IMR-90 (cell line): ENCODE data around the gene PPP2R2D. TPM values are rescaled to one million over a fixed set of nuclear protein-coding genes. Genes with fewer than 3 reads are reported as not detected.

Experiments
- ATAC-seq: fragments of 200-7000 bp; cut with Tn5 transposase; 2 replicates; pipeline ENCODE4 v1.9.1; 2020; ENCODE audit warnings: low read depth, mild to moderate bottlenecking, moderate library complexity
- BruUV-seq: library from RNA; stranded (reverse); fragments of 400-500 nt; replicated peaks from 2 replicates; lab custom pipeline; 2021; lab: Mats Ljungman, UMichigan
- CTCF ChIA-PET: fragments of 300-600 bp; formaldehyde crosslinking; extraction: SDS; loops from one replicate; lab custom pipeline; 2021; ENCODE audit warnings: antibody characterized with exemption; lab: Yijun Ruan, JAX
- POLR2A ChIA-PET: fragments of 300-600 bp; sonication (Branson Sonifier 250); formaldehyde crosslinking; loops from one replicate; lab custom pipeline; 2022; ENCODE audit warnings: antibody characterized with exemption; ENCODE audit not compliant: unreplicated experiment; lab: Charles Lee
- DNase-seq: peaks from one replicate; pipeline ENCODE4 v3.0.0; 2013
- H2AFZ ChIP-seq: replicated peaks from 2 replicates; pipeline ENCODE3; 2013; ENCODE audit warnings: low read length, mild to moderate bottlenecking; ENCODE audit not compliant: poor library complexity
- H2AK5ac ChIP-seq: 2 replicates; pipeline ENCODE4 v1.6.1; 2013; ENCODE audit warnings: low read depth, low read length, inconsistent platforms
- H2AK9ac ChIP-seq: replicated peaks from 2 replicates; pipeline ENCODE3; 2013; ENCODE audit warnings: mild to moderate bottlenecking, low read depth, low read length, moderate library complexity; ENCODE audit not compliant: poor library complexity
- H2BK120ac ChIP-seq: 2 replicates; pipeline ENCODE4 v1.6.1; 2013; ENCODE audit warnings: low read depth, low read length, inconsistent platforms
- H2BK15ac ChIP-seq: 3 replicates; pipeline ENCODE4 v1.6.1; 2013; ENCODE audit warnings: low read depth, low read length, inconsistent platforms
- H2BK20ac ChIP-seq: 2 replicates; pipeline ENCODE4 v1.6.1; 2013; ENCODE audit warnings: low read depth, mild to moderate bottlenecking, inconsistent platforms, low read length, moderate library complexity
- H2BK5ac ChIP-seq: 2 replicates; pipeline ENCODE4 v1.6.1; 2013; ENCODE audit warnings: mild to moderate bottlenecking, low read depth, low read length, inconsistent platforms; ENCODE audit not compliant: poor library complexity, severe bottlenecking
- H3K14ac ChIP-seq: replicated peaks from 2 replicates; pipeline ENCODE4 v1.6.1; 2013; ENCODE audit warnings: low read depth, low read length, inconsistent platforms
- H3K18ac ChIP-seq: 2 replicates; pipeline ENCODE4 v1.6.1; 2013; ENCODE audit warnings: low read depth, low read length, control low read depth
- H3K23ac ChIP-seq: 2 replicates; pipeline ENCODE4 v1.6.1; 2013; ENCODE audit warnings: low read depth, low read length, inconsistent platforms
- H3K27ac ChIP-seq: 2 replicates; pipeline ENCODE4 v1.5.1; 2013; ENCODE audit warnings: mild to moderate bottlenecking, control low read depth, low read length; ENCODE audit not compliant: insufficient read depth
- H3K27me3 ChIP-seq: 2 replicates; pipeline ENCODE4 v1.6.1; 2013; ENCODE audit warnings: low read length; ENCODE audit not compliant: control insufficient read depth, insufficient read depth
- H3K36me3 ChIP-seq: 2 replicates; pipeline ENCODE4 v1.6.1; 2013; ENCODE audit warnings: low read length, mixed read lengths; ENCODE audit not compliant: control insufficient read depth, insufficient read depth
- H3K4ac ChIP-seq: 2 replicates; pipeline ENCODE4 v1.6.1; 2013; ENCODE audit warnings: low read depth, low read length, inconsistent platforms
- H3K4me1 ChIP-seq: 2 replicates; pipeline ENCODE4 v1.6.1; 2013; ENCODE audit warnings: low read length, mixed read lengths; ENCODE audit not compliant: control insufficient read depth, insufficient read depth
- H3K4me2 ChIP-seq: 2 replicates; pipeline ENCODE4 v1.6.1; 2013; ENCODE audit warnings: low read depth, mild to moderate bottlenecking, control low read depth, low read length, moderate library complexity
- H3K4me3 ChIP-seq: 2 replicates; pipeline ENCODE4 v1.5.1; 2013; ENCODE audit warnings: low read depth, mild to moderate bottlenecking, control low read depth, low read length, moderate library complexity; ENCODE audit not compliant: insufficient read depth
- H3K56ac ChIP-seq: 2 replicates; pipeline ENCODE4 v1.6.1; 2013; ENCODE audit warnings: low read length, inconsistent platforms; ENCODE audit not compliant: insufficient read depth; ENCODE audit errors: extremely low read depth
- H3K79me1 ChIP-seq, 2 experiments: 2 replicates each; pipeline ENCODE4 v1.6.1; 2013; ENCODE audit warnings: low read length in 2 of 2, inconsistent platforms in 1 of 2, low read depth in 1 of 2
- H3K9ac ChIP-seq: 2 replicates; pipeline ENCODE4 v1.6.1; 2013; ENCODE audit warnings: low read depth, low read length, control low read depth
- H3K9me1 ChIP-seq: 2 replicates; pipeline ENCODE4 v1.6.1; 2013; ENCODE audit warnings: low read length, inconsistent platforms; ENCODE audit not compliant: insufficient read depth
- H3K9me3 ChIP-seq: 2 replicates; pipeline ENCODE4 v1.6.1; 2013; ENCODE audit warnings: low read length; ENCODE audit not compliant: control insufficient read depth, insufficient read depth
- H4K20me1 ChIP-seq: 2 replicates; pipeline ENCODE4 v1.6.1; 2013; ENCODE audit warnings: low read length, inconsistent platforms; ENCODE audit not compliant: insufficient read depth
- H4K5ac ChIP-seq: 2 replicates; pipeline ENCODE4 v1.6.1; 2013; ENCODE audit warnings: mild to moderate bottlenecking, low read depth, low read length, control low read depth
- H4K8ac ChIP-seq, 2 experiments: 2 replicates each; pipeline ENCODE4 v1.6.1; 2013; ENCODE audit warnings: low read depth in 2 of 2, low read length in 2 of 2, control low read depth in 1 of 2, inconsistent platforms in 1 of 2
- H4K91ac ChIP-seq: 2 replicates; pipeline ENCODE4 v1.6.1; 2013; ENCODE audit warnings: low read depth, low read length, inconsistent platforms; ENCODE audit not compliant: insufficient read depth
- FOS ChIP-seq: fragments of 150-350 bp; IDR thresholded peaks from 2 replicates; pipeline ENCODE4 v1.6.1; 2016; ENCODE audit warnings: low read depth, low read length
- WGBS, 2 experiments: methylation state at CpG; one replicate each; pipeline versions ENCODE4 v1.1.5 to v1.1.7; 2013; ENCODE audit warnings: missing lambda C conversion rate in 2 of 2; ENCODE audit not compliant: insufficient read length in 1 of 2; ENCODE audit errors: extremely low coverage in 2 of 2; 5-methylcytosine and 5-hydroxymethylcytosine counted together
- dilution Hi-C: fragments of 300-500 bp; cut with HindIII; formaldehyde crosslinking; loops from one replicate; pipeline ENCODE4 v1.14.3; 2018; ENCODE audit warnings: low sequenced_read_pairs; ENCODE audit not compliant: unreplicated experiment
- in situ Hi-C: fragments of 300-500 bp; cut with MboI; formaldehyde crosslinking; loops from 3 replicates; pipeline ENCODE4 v1.14.3; 2019; ENCODE audit warnings: low sequenced_read_pairs, inconsistent platforms, mixed read lengths
- intact Hi-C: fragments of 100-400 bp; cut with micrococcal nuclease; formaldehyde crosslinking; loops from 2 replicates; pipeline ENCODE4 v1.10.0; 2022
- polyA plus RNA-seq, 3 experiments: library from polyadenylated mRNA; depleted of rRNA; stranded (reverse); fragments of >200 nt; gene quantifications; 2 replicates each; pipeline ENCODE4 v1.2.3, GENCODE V29; 2012; ENCODE audit warnings: low replicate concordance in 1 of 3
- total RNA-seq: library from RNA; depleted of rRNA; stranded (reverse); fragments of >200 nt; gene quantifications from 2 replicates; pipeline ENCODE4 v1.2.3, GENCODE V29; 2012

PPP2R2D gene
- total and polyA plus RNA-seq, 2 of the 4 experiments (the other 2 are of a cell fraction): 22.8 to 23.8 TPM

DNA sequence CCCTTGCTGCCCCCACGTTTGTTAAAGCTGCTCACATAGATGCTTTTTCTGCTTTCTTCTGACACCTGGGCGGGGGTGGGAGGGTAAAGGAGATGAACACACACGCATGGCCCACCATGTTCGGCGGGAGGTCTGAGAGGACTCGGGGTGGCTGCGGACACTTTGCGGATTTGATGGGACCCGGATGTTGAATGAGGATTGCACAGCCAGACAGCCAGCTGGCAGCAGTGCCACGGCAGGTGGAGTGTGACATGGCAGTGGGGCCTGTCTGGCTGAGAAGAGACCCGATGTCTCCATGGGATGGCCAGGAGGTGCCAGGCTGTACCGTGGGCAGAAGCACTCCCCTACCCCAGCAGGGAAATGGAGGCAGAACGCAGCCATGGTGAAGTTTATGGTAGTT, 31.2 kb downstream of the PPP2R2D start:
- Histone ChIP-seq H4K8ac (no peak overlapping the region), H2AK5ac (no peak overlapping the region), H3K23ac (no peak overlapping the region), H2BK5ac (no peak overlapping the region), H2AK9ac (no peak overlapping the region), H2BK15ac (no peak overlapping the region), H4K20me1 (peaks cover 67% of the 10 kb centered on the region), H3K4ac (no peak overlapping the region), H2BK20ac (no peak overlapping the region), H3K79me1 (peaks cover 41 to 84% of the 10 kb centered on the region in 2 experiments), H3K9me1 (peaks cover 29% of the 10 kb centered on the region), H3K27ac (no peak overlapping the region), H3K18ac (no peak overlapping the region), H2AFZ (no peak overlapping the region), H3K4me1 (peaks cover 5% of the 10 kb centered on the region), H3K27me3 (no peaks in the 10 kb centered on the region), H2BK120ac (no peak overlapping the region), H3K9me3 (no peaks in the 10 kb centered on the region), H3K4me2 (no peak overlapping the region), H3K4me3 (no peak overlapping the region), H3K56ac (no peak overlapping the region), H3K14ac (no peak overlapping the region), H4K91ac (no peak overlapping the region), H3K9ac (no peak overlapping the region), H4K5ac (no peak overlapping the region), H3K36me3 (peaks cover 9% of the 10 kb centered on the region)
- DNase-seq: no peak
- no TSS peak for BruUV-seq
- ChIA-PET CTCF (no interaction called here), POLR2A (no interaction called here)
- TF ChIP-seq FOS: no peak
- in situ Hi-C loops (no loop called here), intact Hi-C loops (no loop called here), dilution Hi-C loops (no loop called here)
- no peak for ATAC-seq
- WGBS, 2 experiments: 100% methylated on average over 4 of the region's 13 CpGs; no CpG with 5 or more reads in 1 of the 2 experiments
